GM12878 (cell line): ENCODE measurements around the gene OR5H6. TPM values are rescaled to one million over a fixed set of nuclear protein-coding genes. Genes with fewer than 3 reads are reported as not detected.

ENCODE experiments used
- ATAC-seq: fragments of 200-7000 bp; cut with Tn5 transposase; 3 replicates; pipeline ENCODE4 v1.9.1; 2020; ENCODE audit warnings: mild to moderate bottlenecking, moderate library complexity
- BruUV-seq: library from RNA; stranded (reverse); fragments of 400-500 nt; replicated peaks from 2 replicates; lab custom pipeline; 2021; lab: Mats Ljungman, UMichigan
- CTCF ChIA-PET: fragments of 300-600 bp; sonication (Branson Sonifier 250); formaldehyde crosslinking; extraction: SDS; loops from one replicate; lab custom pipeline; 2021; ENCODE audit warnings: inconsistent platforms; lab: Yijun Ruan, JAX
- POLR2A ChIA-PET: fragments of 350-600 bp; formaldehyde crosslinking; extraction: SDS; loops from one replicate; lab custom pipeline; 2021; ENCODE audit warnings: inconsistent platforms; lab: Charles Lee
- RAD21 ChIA-PET: fragments of 300-600 bp; sonication (Branson Sonifier 250); formaldehyde crosslinking; loops from one replicate; lab custom pipeline; 2023; ENCODE audit warnings: antibody characterized with exemption; ENCODE audit not compliant: unreplicated experiment; lab: Charles Lee
- SMC1A ChIA-PET: fragments of 300-600 bp; sonication (Branson Sonifier 250); formaldehyde crosslinking; loops from one replicate; lab custom pipeline; 2023; ENCODE audit not compliant: unreplicated experiment, uncharacterized antibody; lab: Charles Lee
- DNase-seq: peaks from one replicate; pipeline ENCODE4 v3.0.0-alpha.2; 2011; ENCODE audit warnings: low read depth, low spot score
- FAIRE-seq: peaks from 3 replicates; lab custom pipeline; 2011; peaks lifted over from hg19 to GRCh38; lab: Jason Lieb, UNC
- H2AFZ ChIP-seq: 2 replicates; pipeline ENCODE4 v1.6.0; 2011; ENCODE audit warnings: low read depth, low read length, control low read depth; ENCODE audit not compliant: control insufficient read depth
- H3K27ac ChIP-seq: 2 replicates; pipeline ENCODE4 v1.5.1; 2011; ENCODE audit warnings: control low read depth; ENCODE audit not compliant: control insufficient read depth, insufficient read depth
- H3K27me3 ChIP-seq, 2 experiments: replicated peaks in 1 of 2; 2 replicates each; pipeline versions ENCODE4 v1.6.0 to v1.6.1; 2011; ENCODE audit warnings: low read length in 1 of 2; ENCODE audit not compliant: control insufficient read depth in 2 of 2, insufficient read depth in 2 of 2
- H3K36me3 ChIP-seq, 2 experiments: 2 replicates each; pipeline ENCODE4 v1.5.1; 2011; ENCODE audit warnings: low read length in 1 of 2; ENCODE audit not compliant: control insufficient read depth in 2 of 2, insufficient read depth in 2 of 2
- H3K4me1 ChIP-seq: 2 replicates; pipeline ENCODE4 v1.6.1; 2011; ENCODE audit warnings: mild to moderate bottlenecking, low read length, moderate library complexity, mixed read lengths; ENCODE audit not compliant: control insufficient read depth, insufficient read depth
- H3K4me2 ChIP-seq: 2 replicates; pipeline ENCODE4 v1.6.0; 2011; ENCODE audit warnings: control low read depth; ENCODE audit not compliant: control insufficient read depth, insufficient read depth
- H3K4me3 ChIP-seq: fragments of 200-600 bp; sonication (generic); 2 replicates; pipeline ENCODE4 v1.5.1; 2016
- H3K79me2 ChIP-seq: 2 replicates; pipeline ENCODE4 v1.6.0; 2011; ENCODE audit warnings: low read length; ENCODE audit not compliant: control insufficient read depth, insufficient read depth
- H3K9ac ChIP-seq: 2 replicates; pipeline ENCODE4 v1.8.0; 2011; ENCODE audit warnings: low read length, control low read depth, mixed read lengths; ENCODE audit not compliant: control insufficient read depth, insufficient read depth
- H3K9me3 ChIP-seq: replicated peaks from 3 replicates; pipeline ENCODE4 v1.5.1; 2011; ENCODE audit warnings: mild to moderate bottlenecking, low read length; ENCODE audit not compliant: control insufficient read depth, insufficient read depth
- H4K20me1 ChIP-seq: 2 replicates; pipeline ENCODE4 v1.6.0; 2011; ENCODE audit not compliant: control insufficient read depth, insufficient read depth
- BCL11A ChIP-seq: IDR thresholded peaks from 2 replicates; pipeline ENCODE4 v1.6.1; 2011; ENCODE audit warnings: low read depth, low read length
- CBX5 ChIP-seq: sonication (generic); IDR thresholded peaks from 2 replicates; pipeline ENCODE4 v1.6.1; 2016; ENCODE audit warnings: low read depth, moderate library complexity, mild to moderate bottlenecking, inconsistent platforms
- E2F8 ChIP-seq: fragments of 450-650 bp; IDR thresholded peaks from 2 replicates; pipeline ENCODE4 v1.6.1; 2018; ENCODE audit warnings: mild to moderate bottlenecking, low read depth, moderate library complexity; ENCODE audit not compliant: partially characterized antibody
- KAT2A ChIP-seq: conservative IDR thresholded peaks from 2 replicates; pipeline ENCODE4 v1.6.1; 2011; ENCODE audit warnings: low read depth, low read length; ENCODE audit not compliant: control insufficient read depth
- NR2F1 ChIP-seq: fragments of 450-650 bp; conservative IDR thresholded peaks from 2 replicates; pipeline ENCODE4 v1.6.1; 2017; ENCODE audit warnings: mild to moderate bottlenecking
- SMAD1 ChIP-seq: fragments of 450-650 bp; IDR thresholded peaks from 2 replicates; pipeline ENCODE4 v1.6.1; 2018; ENCODE audit warnings: mild to moderate bottlenecking, low read depth; ENCODE audit not compliant: partially characterized antibody
- SMARCA5 ChIP-seq: fragments of 450-650 bp; IDR thresholded peaks from 2 replicates; pipeline ENCODE4 v1.6.1; 2017; ENCODE audit warnings: mild to moderate bottlenecking
- SREBF2 ChIP-seq: IDR thresholded peaks from 2 replicates; pipeline ENCODE4 v1.6.1; 2012; ENCODE audit warnings: mild to moderate bottlenecking, low read length
- TARDBP ChIP-seq: IDR thresholded peaks from 2 replicates; pipeline ENCODE4 v1.6.1; 2016; ENCODE audit warnings: borderline replicate concordance
- TCF12 ChIP-seq: IDR thresholded peaks from 2 replicates; pipeline ENCODE4 v1.6.1; 2011; ENCODE audit warnings: low read depth, mild to moderate bottlenecking, low read length
- TCF3 ChIP-seq: IDR thresholded peaks from 2 replicates; pipeline ENCODE4 v1.6.1; 2012; ENCODE audit warnings: low read depth, mild to moderate bottlenecking, low read length, borderline replicate concordance; ENCODE audit not compliant: insufficient read depth
- WRNIP1 ChIP-seq: IDR thresholded peaks from 2 replicates; pipeline ENCODE4 v1.6.1; 2011; ENCODE audit warnings: low read depth, low read length, improper control_type of control experiment, borderline replicate concordance
- YY1 ChIP-seq: IDR thresholded peaks from 2 replicates; pipeline ENCODE4 v1.6.1; 2011; ENCODE audit warnings: low read depth, mild to moderate bottlenecking, low read length
- WGBS: methylation state at CpG from one replicate; pipeline ENCODE4 v1.1.6; 2016; ENCODE audit warnings: low lambda C conversion rate; ENCODE audit not compliant: insufficient replicate concordance, insufficient coverage; ENCODE audit errors: missing lambda C conversion rate; 5-methylcytosine and 5-hydroxymethylcytosine counted together
- in situ Hi-C: fragments of 300-500 bp; cut with MboI; formaldehyde crosslinking; loops from 9 replicates; pipeline ENCODE4 v1.14.3; 2018; ENCODE audit warnings: mixed read lengths
- intact Hi-C: fragments of 100-400 bp; cut with micrococcal nuclease; formaldehyde crosslinking; loops from one replicate; pipeline ENCODE4 v1.14.2; 2022; ENCODE audit not compliant: unreplicated experiment
- polyA plus RNA-seq, 11 experiments: library from polyadenylated mRNA; depleted of rRNA in 4 of 11; unstranded in 6 of 11; stranded (reverse) in 5 of 11; fragments of >200 nt; fragmentation: Nextera tagmentation in 4 of 11; fragmentation: Illumina TruSeq in 1 of 11; extraction: Ambion mirVana in 4 of 11; extraction: Trizol in 1 of 11; gene quantifications; 1 replicate in 1 of 11; 2 replicates in 10 of 11; pipeline versions ENCODE4 v1.2.1 to v1.2.3, GENCODE V29; 2011 to 2016; ENCODE audit warnings: inconsistent platforms in 2 of 11, missing spikeins in 2 of 11, low read depth in 1 of 11
- total RNA-seq, 4 experiments: library from RNA; depleted of rRNA in 3 of 4; stranded (reverse); fragments of >200 nt in 3 of 4; fragmentation: Illumina TruSeq in 1 of 4; extraction: Trizol in 1 of 4; gene quantifications; 2 replicates each; pipeline versions ENCODE4 v1.2.1 to v1.2.3, GENCODE V29; 2013 to 2021

OR5H6 gene
- total and polyA plus RNA-seq, 10 of the 15 experiments (the other 5 are each of a cell fraction or from before 2014, with no cell fraction given): 1.2 TPM; not detected in 9

- TF ChIP-seq SMARCA5 (no peak), KAT2A (no peak)
- TF ChIP-seq, all 136 proteins: peak for 0
Measured at GRCh38 chr3:98290916-98291315, 26.9 kb downstream of the OR5H6 start (continued).

GRCh38 chr3:98291332-98291957 is 27.4 kb downstream of the OR5H6 start:
- in situ Hi-C loops: no loop called here
- FAIRE-seq (no peak), DNase-seq (no peak), ATAC-seq (no peak)
- no peak overlapping the region for H3K4me2 ChIP-seq
- intact Hi-C loops: no loop called here
- ChIA-PET CTCF (interaction anchor here (1.4 kb wide), 1 partner anchor 53 kb away, joined by 3 read pairs; no protein-coding TSS in a partner anchor), POLR2A (no interaction called here), SMC1A (no interaction called here), RAD21 (no interaction called here)
- no peaks in the 10 kb centered on the region for H3K36me3 ChIP-seq
- no peak overlapping the region for H3K9ac ChIP-seq
- no peak overlapping the region for H3K4me3 ChIP-seq
- H3K9me3 ChIP-seq: no peaks in the 10 kb centered on the region
- H3K27ac ChIP-seq: no peak overlapping the region
- H4K20me1 ChIP-seq: no peaks in the 10 kb centered on the region
- TF ChIP-seq CBX5 (no peak), WRNIP1 (no peak), TCF3 (no peak), SREBF2 (no peak), YY1 (no peak), NR2F1 (no peak), TARDBP (no peak), SMAD1 (no peak), E2F8 (no peak), BCL11A (no peak), TCF12 (no peak)
- no TSS peak for BruUV-seq
- no peak overlapping the region for H2AFZ ChIP-seq
- WGBS: 23% methylated on average over 10 of the region's 10 CpGs
- H3K4me1 ChIP-seq: no peaks in the 10 kb centered on the region
- H3K27me3 ChIP-seq: no peaks in the 10 kb centered on the region
- H3K79me2 ChIP-seq: no peaks in the 10 kb centered on the region

Other genes starting within 250 kb of the OR5H6 start
Only the 7 nearest of the 10 such genes appear.
- gene OR5AC2, start 177.1 kb upstream of the OR5H6 start, total RNA-seq (2014; rRNA removed): not detected in 2 replicates
- gene OR5AC2, start 177.1 kb upstream of the OR5H6 start, total RNA-seq (2014; rRNA removed; fragmentation: Illumina TruSeq; extraction: Trizol): not detected in 2 replicates
- gene OR5AC2, start 177.1 kb upstream of the OR5H6 start, total RNA-seq (2021): not detected in 2 replicates
- not detected in 2 replicates for gene OR5AC2, start 177.1 kb upstream of the OR5H6 start, polyA plus RNA-seq (2011; rRNA removed)
- gene OR5AC2, start 177.1 kb upstream of the OR5H6 start, polyA plus RNA-seq (2014; fragmentation: Illumina TruSeq; extraction: Trizol): not detected in 2 replicates
- not detected for gene OR5AC2, start 177.1 kb upstream of the OR5H6 start, polyA plus RNA-seq (2014; fragmentation: Nextera tagmentation; extraction: Ambion mirVana)
- not detected in 2 replicates for gene OR5AC2, start 177.1 kb upstream of the OR5H6 start, polyA plus RNA-seq (2014; rRNA removed)
- gene OR5AC2, start 177.1 kb upstream of the OR5H6 start, polyA plus RNA-seq (2016; fragmentation: Nextera tagmentation; extraction: Ambion mirVana): not detected
- not detected in 2 replicates for gene OR5H1, start 133.5 kb upstream of the OR5H6 start, total RNA-seq (2014; rRNA removed)
- gene OR5H1, start 133.5 kb upstream of the OR5H6 start, total RNA-seq (2014; rRNA removed; fragmentation: Illumina TruSeq; extraction: Trizol): not detected in 2 replicates
- not detected in 2 replicates for gene OR5H1, start 133.5 kb upstream of the OR5H6 start, total RNA-seq (2021)
- not detected in 2 replicates for gene OR5H1, start 133.5 kb upstream of the OR5H6 start, polyA plus RNA-seq (2011; rRNA removed)
- not detected in 2 replicates for gene OR5H1, start 133.5 kb upstream of the OR5H6 start, polyA plus RNA-seq (2014; fragmentation: Illumina TruSeq; extraction: Trizol)
- gene OR5H1, start 133.5 kb upstream of the OR5H6 start, polyA plus RNA-seq (2014; fragmentation: Nextera tagmentation; extraction: Ambion mirVana): not detected
- gene OR5H1, start 133.5 kb upstream of the OR5H6 start, polyA plus RNA-seq (2014; rRNA removed): not detected in 2 replicates
- gene OR5H1, start 133.5 kb upstream of the OR5H6 start, polyA plus RNA-seq (2016; fragmentation: Nextera tagmentation; extraction: Ambion mirVana): not detected
- gene OR5H14, start 116.8 kb upstream of the OR5H6 start, total RNA-seq (2014; rRNA removed): not detected in 2 replicates
- gene OR5H14, start 116.8 kb upstream of the OR5H6 start, total RNA-seq (2014; rRNA removed; fragmentation: Illumina TruSeq; extraction: Trizol): not detected in 2 replicates
- gene OR5H14, start 116.8 kb upstream of the OR5H6 start, total RNA-seq (2021): not detected in 2 replicates
- gene OR5H14, start 116.8 kb upstream of the OR5H6 start, polyA plus RNA-seq (2011; rRNA removed): not detected in 2 replicates
- not detected in 2 replicates for gene OR5H14, start 116.8 kb upstream of the OR5H6 start, polyA plus RNA-seq (2014; fragmentation: Illumina TruSeq; extraction: Trizol)
- gene OR5H14, start 116.8 kb upstream of the OR5H6 start, polyA plus RNA-seq (2014; fragmentation: Nextera tagmentation; extraction: Ambion mirVana): not detected
- not detected in 2 replicates for gene OR5H14, start 116.8 kb upstream of the OR5H6 start, polyA plus RNA-seq (2014; rRNA removed)
- gene OR5H14, start 116.8 kb upstream of the OR5H6 start, polyA plus RNA-seq (2016; fragmentation: Nextera tagmentation; extraction: Ambion mirVana): not detected
- not detected in 2 replicates for gene OR5H15, start 97.5 kb upstream of the OR5H6 start, total RNA-seq (2014; rRNA removed)
- gene OR5H15, start 97.5 kb upstream of the OR5H6 start, total RNA-seq (2014; rRNA removed; fragmentation: Illumina TruSeq; extraction: Trizol): not detected in 2 replicates
- gene OR5H15, start 97.5 kb upstream of the OR5H6 start, total RNA-seq (2021): not detected in 2 replicates
- not detected in 2 replicates for gene OR5H15, start 97.5 kb upstream of the OR5H6 start, polyA plus RNA-seq (2011; rRNA removed)
- gene OR5H15, start 97.5 kb upstream of the OR5H6 start, polyA plus RNA-seq (2014; fragmentation: Illumina TruSeq; extraction: Trizol): not detected in 2 replicates
- not detected for gene OR5H15, start 97.5 kb upstream of the OR5H6 start, polyA plus RNA-seq (2014; fragmentation: Nextera tagmentation; extraction: Ambion mirVana)
- not detected in 2 replicates for gene OR5H15, start 97.5 kb upstream of the OR5H6 start, polyA plus RNA-seq (2014; rRNA removed)
- gene OR5H15, start 97.5 kb upstream of the OR5H6 start, polyA plus RNA-seq (2016; fragmentation: Nextera tagmentation; extraction: Ambion mirVana): not detected
- gene OR5H2, start 18.3 kb downstream of the OR5H6 start, total RNA-seq (2014; rRNA removed): not detected in 2 replicates
- gene OR5H2, start 18.3 kb downstream of the OR5H6 start, total RNA-seq (2014; rRNA removed; fragmentation: Illumina TruSeq; extraction: Trizol): not detected in 2 replicates
- not detected in 2 replicates for gene OR5H2, start 18.3 kb downstream of the OR5H6 start, total RNA-seq (2021)
- 1.7 and 3.7 TPM in 2 replicates for gene OR5H2, start 18.3 kb downstream of the OR5H6 start, polyA plus RNA-seq (2011; rRNA removed)
- not detected in 2 replicates for gene OR5H2, start 18.3 kb downstream of the OR5H6 start, polyA plus RNA-seq (2014; fragmentation: Illumina TruSeq; extraction: Trizol)
- gene OR5H2, start 18.3 kb downstream of the OR5H6 start, polyA plus RNA-seq (2014; fragmentation: Nextera tagmentation; extraction: Ambion mirVana): not detected
- not detected in 2 replicates for gene OR5H2, start 18.3 kb downstream of the OR5H6 start, polyA plus RNA-seq (2014; rRNA removed)
- not detected for gene OR5H2, start 18.3 kb downstream of the OR5H6 start, polyA plus RNA-seq (2016; fragmentation: Nextera tagmentation; extraction: Ambion mirVana)
- gene OR5K4, start 89.6 kb downstream of the OR5H6 start, total RNA-seq (2014; rRNA removed): 0.38 TPM in 1 of 2 replicates, not detected in the other
- gene OR5K4, start 89.6 kb downstream of the OR5H6 start, total RNA-seq (2014; rRNA removed; fragmentation: Illumina TruSeq; extraction: Trizol): not detected in 2 replicates
- not detected in 2 replicates for gene OR5K4, start 89.6 kb downstream of the OR5H6 start, total RNA-seq (2021)
- gene OR5K4, start 89.6 kb downstream of the OR5H6 start, polyA plus RNA-seq (2011; rRNA removed): 2.1 and 3.4 TPM in 2 replicates
- gene OR5K4, start 89.6 kb downstream of the OR5H6 start, polyA plus RNA-seq (2014; fragmentation: Illumina TruSeq; extraction: Trizol): not detected in 2 replicates
- not detected for gene OR5K4, start 89.6 kb downstream of the OR5H6 start, polyA plus RNA-seq (2014; fragmentation: Nextera tagmentation; extraction: Ambion mirVana)
- gene OR5K4, start 89.6 kb downstream of the OR5H6 start, polyA plus RNA-seq (2014; rRNA removed): not detected in 2 replicates
- gene OR5K4, start 89.6 kb downstream of the OR5H6 start, polyA plus RNA-seq (2016; fragmentation: Nextera tagmentation; extraction: Ambion mirVana): not detected
- not detected in 2 replicates for gene OR5K3, start 126.4 kb downstream of the OR5H6 start, total RNA-seq (2014; rRNA removed)
- gene OR5K3, start 126.4 kb downstream of the OR5H6 start, total RNA-seq (2014; rRNA removed; fragmentation: Illumina TruSeq; extraction: Trizol): not detected in 2 replicates
- not detected in 2 replicates for gene OR5K3, start 126.4 kb downstream of the OR5H6 start, total RNA-seq (2021)
- gene OR5K3, start 126.4 kb downstream of the OR5H6 start, polyA plus RNA-seq (2011; rRNA removed): 1.6 and 3.0 TPM in 2 replicates
- not detected in 2 replicates for gene OR5K3, start 126.4 kb downstream of the OR5H6 start, polyA plus RNA-seq (2014; fragmentation: Illumina TruSeq; extraction: Trizol)
- not detected for gene OR5K3, start 126.4 kb downstream of the OR5H6 start, polyA plus RNA-seq (2014; fragmentation: Nextera tagmentation; extraction: Ambion mirVana)
- not detected in 2 replicates for gene OR5K3, start 126.4 kb downstream of the OR5H6 start, polyA plus RNA-seq (2014; rRNA removed)
- gene OR5K3, start 126.4 kb downstream of the OR5H6 start, polyA plus RNA-seq (2016; fragmentation: Nextera tagmentation; extraction: Ambion mirVana): not detected